GM21367 (cell line): ENCODE measurements around the gene SERPINA3.
"Not testable (repeated sequence)": the region's sequence is repeated elsewhere in the genome, so short reads cannot be mapped to it uniquely, and the experiment has no call there.

ENCODE experiments used
- ATAC-seq: cut with Tn5 transposase; IDR thresholded peaks from one replicate; pipeline ENCODE4 v1.9.1; 2021; ENCODE audit not compliant: unreplicated experiment

SERPINA3 gene

DNA sequence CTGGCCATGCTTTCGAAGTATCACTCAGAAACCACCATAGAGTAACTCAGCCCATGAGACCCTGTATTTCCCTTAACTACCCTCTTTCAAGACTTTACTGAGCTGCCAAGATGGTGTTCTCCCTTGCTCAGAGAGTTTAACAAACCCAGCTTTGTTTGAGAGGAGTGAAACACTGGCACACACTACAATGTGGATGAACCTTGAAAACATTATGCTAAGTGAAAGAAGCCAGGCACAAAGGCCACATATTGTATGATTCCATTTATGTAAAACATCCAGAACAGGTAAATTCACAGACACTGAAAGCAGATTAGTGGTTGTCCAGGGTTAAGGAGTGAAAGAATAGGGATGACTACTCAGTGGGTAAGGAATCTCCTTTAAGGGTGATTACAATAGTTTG is 18.9 kb downstream of the SERPINA3 start:
- no peak for ATAC-seq

DNA sequence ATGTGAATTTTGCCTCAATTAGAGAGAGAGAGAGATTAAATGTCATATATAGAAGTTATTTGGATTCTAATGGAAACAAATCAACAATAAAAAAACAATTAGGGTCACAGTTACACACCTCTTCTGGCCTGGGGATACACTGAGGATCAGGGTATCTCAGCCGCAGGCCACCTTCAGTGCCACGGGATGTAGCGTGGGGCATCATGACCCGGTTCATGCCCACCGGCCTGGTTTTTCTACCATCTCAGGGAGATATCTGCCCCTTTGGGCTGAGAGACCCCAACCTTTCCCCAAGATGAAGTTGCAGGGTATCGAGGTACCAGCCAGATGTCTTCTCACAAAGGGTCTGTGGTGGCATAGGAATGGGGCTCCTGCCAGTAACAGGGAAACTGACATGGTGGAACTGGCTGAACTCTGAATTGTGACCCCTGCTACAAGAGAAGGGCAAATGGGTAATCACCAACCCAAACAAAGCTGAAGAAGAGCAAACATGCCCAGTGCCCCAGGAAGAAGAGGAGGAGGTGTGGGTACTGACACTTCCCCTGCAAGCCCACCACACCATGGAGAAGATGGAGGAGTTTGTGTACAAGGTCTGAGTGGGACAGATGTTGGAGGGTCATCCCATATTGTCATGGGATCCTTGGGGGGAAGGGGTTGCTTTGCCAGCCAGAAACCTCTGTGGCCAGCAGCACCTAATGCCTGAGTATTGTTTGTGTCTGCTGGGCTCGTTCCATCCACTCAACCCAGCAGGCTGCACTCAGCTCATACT is 19.5 kb downstream of the SERPINA3 start:
- ATAC-seq, result no peak

DNA sequence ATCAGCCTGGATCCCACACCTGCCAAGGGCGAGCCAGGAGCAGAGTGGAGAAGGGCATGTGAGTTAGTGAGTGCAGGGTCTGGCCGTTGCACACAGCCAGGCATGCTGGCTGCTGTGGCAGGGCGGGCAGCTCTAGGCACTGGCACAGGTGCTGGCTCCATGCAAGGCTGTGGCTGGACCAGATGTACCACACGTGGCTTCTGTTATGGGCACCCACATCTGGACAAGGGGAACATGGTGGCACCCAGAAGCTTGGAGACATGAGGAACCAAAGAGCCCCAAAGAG is 20.1 kb downstream of the SERPINA3 start:
- ATAC-seq, result no peak

DNA sequence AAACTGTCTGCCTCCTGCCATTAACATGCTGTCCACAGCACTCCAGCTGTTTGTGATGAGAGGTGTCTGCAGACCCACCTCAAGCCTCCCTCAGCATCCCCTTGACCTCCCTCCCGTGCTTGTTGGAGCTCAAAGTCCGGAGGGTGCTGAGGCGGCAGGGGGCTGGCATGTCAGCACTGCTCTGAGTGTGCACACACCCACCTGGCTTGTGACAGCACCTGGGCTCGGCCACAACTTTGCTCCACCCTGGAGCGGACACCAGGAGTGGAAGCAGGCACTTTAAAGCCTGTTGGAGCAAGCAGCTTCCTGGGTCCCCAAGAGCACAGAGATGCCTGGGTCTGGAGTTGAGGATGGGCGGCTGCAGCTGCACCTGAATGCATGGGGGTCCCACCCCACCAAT is 20.9 kb downstream of the SERPINA3 start:
- ATAC-seq, result no peak

DNA sequence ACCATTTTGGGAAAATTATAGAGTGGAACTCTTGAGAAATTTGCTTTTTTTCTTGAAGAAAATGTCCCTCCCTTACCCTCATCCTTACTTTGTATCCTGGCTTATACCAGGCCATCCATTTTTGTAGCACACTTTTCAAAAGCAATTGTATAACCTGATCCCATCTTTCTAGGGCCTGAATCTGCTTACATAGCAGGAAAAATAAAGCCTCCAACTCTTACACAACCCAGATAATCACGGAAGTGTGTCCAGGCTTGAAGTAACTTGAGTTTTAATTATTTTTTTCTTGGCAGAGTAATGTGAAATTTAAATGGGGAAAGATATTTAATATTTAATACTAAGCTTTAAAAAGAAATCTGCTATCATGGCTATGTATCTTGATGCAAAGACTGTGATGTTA is 23.0 kb downstream of the SERPINA3 start:
- no peak for ATAC-seq

DNA sequence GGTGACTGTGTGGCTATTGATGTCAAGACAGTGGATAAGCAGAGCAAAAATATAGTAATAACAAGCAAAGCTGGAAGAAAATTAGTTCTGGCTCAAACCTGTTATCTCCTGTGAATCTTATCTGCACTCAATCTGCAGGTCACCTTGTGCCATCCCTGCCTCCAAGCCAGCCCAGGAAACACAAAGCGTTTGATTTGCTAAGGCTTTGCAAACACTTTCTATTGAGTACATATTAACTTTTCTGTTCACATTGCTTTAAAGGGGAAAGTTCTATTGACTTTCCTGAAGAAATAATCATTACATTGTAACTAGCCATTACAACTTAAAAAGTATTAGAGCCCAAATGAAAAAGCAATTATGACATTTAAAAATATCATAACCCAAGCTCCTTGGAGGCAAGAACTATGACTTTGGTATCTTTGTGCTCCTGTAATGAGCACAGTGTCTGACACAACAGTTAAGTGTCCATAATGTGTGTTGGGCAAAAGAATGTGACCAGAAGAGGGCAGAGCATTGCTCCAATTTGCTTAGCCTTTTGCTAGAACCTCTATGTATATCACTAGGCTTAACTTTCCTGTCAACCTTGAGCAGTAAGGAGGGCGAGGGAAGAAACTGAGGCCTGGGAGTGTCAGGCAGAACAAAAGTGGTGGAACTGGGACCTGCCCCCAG is 24.7 kb downstream of the SERPINA3 start:
- ATAC-seq, result no peak

DNA sequence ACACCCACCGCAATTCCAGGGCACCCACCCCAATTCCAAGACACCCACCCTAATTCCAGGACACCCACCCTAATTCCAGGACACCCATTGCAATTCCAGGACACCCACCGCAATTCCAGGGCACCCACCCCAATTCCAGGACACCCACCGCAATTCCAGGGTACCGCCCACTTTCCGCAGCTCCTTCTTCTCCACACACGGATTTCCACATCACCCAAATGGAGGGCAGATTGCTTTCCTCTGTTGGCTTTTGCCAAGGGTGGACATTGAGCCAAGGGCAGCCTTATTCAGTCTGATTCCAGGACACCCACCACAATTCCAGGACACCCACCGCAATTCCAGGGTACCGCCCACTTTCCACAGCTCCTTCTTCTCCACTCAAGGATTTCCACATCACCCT is 25.6 kb downstream of the SERPINA3 start:
- ATAC-seq, result not testable (repeated sequence)

DNA sequence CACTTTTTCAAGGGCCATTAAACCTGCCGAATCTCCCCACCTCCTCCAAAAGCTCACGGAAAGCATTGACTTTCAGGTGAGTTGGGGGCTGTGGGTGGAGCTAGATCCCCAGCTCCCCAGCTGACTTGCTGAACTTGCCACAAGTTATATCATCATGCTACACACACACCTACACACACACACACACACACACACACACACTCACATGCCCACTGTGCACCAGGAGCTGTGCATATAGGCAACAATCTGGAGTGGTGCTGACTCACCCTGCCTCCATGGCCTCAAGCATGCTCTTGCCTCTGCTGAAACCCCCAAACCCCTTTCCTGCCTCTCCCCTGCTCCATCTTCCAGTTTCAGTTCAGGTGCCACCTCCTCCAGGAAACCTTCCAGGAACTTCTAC is 26.1 kb downstream of the SERPINA3 start:
- ATAC-seq, result no peak

DNA sequence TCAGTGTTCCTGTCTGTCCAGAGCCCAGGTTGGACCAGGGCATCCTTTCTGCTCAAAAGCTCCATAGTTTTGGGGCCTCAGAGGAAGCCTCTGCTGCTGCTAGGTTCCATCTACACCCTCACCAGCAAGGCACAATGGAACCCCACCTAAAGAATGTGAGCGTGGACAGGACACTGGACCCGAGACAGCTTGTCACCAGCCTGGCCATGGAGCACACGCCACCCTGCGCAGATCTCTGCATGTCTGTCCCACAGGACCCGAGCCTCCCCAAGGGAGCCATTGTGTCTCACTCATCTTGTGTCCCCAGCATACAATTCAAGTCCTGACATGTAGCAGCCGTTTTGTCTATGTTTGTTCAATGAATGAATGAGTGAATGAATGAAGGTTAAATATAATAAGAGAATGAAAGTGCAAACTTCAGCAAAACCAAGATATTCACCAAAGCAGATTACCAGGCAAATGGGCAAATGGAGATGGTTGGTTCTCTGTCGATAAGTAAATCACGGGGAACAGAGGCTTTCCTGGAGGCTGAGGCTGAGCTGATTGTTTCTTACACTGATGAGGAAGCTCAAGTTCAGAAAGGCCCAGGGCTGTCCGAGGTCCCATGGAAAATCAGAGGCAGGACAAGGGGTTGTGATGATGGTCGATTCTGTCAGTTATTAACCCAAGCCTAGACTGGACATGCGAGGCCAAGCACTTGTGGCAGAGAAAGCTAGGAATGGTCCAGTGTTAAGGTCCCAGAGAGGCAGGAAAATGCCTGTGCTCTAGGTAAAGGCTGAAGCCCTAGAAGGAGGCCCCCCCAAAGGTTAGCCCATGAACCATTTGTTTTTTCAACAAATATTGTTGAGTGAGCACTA is 27.0 kb downstream of the SERPINA3 start:
- ATAC-seq, result no peak

DNA sequence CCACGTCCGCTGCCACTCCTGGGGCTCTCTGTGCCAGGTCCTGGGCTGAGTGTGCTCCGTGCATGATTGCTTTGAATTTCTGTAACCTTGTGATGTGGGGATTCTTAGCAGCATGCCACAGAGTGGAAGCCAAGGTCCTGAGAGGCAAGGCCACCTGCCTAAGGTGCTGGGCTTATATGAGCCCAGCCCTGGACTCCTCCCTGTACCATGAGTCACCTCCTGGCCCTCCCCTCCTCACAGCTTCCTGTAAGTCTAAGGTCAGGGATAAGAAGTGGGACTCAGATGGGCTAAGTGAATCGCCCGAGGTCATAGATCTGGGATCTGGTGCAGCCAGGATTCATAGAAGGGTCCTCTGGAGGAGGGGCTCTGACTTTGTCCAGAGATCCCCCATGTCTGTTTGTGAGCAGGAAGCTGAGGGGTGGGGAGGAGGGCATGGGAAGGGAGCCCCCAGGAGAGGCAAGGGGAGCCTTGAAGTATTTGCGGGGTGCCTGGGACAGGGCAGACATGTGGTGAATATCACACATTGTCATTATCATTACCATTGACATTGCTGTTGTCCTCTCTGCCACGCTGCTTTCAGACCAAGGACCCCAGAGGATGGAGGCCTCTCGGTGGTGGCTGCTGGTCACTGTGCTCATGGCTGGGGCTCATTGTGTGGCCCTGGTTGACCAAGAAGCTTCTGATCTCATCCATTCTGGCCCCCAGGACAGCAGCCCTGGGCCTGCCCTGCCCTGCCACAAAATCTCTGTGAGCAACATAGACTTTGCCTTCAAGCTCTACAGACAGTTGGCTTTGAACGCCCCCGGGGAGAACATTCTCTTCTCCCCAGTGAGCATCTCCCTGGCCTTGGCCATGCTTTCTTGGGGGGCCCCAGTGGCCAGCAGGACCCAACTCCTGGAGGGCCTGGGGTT is 28.8 kb downstream of the SERPINA3 start:
- no peak for ATAC-seq

DNA sequence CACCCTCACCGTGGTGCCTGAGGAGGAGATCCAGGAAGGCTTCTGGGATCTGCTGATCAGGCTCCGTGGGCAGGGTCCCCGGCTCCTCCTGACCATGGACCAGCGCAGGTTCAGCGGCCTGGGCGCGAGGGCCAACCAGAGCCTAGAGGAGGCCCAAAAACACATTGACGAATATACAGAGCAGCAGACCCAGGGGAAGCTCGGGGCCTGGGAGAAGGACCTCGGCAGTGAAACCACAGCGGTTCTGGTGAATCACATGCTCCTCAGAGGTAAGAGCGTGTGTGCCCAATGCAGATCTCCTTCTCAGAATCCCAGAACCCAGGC is 29.4 kb downstream of the SERPINA3 start:
- no peak for ATAC-seq

DNA sequence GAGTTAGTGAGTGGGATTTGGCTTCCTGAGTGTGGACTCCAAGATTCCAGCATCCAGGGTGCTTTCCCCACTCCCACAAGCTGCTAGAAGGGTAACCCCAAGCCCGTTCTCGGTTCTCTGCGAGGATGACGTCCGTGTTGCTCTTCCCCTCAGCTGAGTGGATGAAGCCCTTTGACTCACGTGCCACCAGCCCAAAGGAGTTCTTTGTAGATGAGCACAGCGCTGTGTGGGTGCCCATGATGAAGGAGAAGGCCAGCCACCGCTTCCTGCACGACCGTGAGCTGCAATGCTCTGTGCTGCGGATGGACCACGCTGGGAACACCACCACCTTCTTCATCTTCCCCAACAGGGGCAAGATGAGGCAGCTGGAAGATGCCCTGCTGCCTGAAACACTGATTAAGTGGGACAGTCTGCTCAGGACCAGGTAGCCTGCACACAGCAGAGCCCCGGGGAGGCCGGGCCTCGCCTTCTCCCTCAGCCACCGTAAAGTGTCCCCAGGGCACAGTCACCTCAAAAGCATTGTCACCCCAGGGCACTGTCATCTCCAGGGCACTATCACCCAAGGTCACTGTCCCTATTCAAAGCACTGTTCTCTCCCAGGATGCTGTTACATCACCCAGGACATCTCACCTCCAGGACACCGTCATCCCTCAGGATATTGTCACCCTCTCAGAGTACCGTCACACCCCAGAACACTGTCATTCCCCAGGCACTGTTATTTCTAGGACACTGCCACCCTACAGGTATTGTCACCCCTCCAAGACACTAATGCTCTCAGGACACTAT is 31.3 kb downstream of the SERPINA3 start:
- no peak for ATAC-seq

DNA sequence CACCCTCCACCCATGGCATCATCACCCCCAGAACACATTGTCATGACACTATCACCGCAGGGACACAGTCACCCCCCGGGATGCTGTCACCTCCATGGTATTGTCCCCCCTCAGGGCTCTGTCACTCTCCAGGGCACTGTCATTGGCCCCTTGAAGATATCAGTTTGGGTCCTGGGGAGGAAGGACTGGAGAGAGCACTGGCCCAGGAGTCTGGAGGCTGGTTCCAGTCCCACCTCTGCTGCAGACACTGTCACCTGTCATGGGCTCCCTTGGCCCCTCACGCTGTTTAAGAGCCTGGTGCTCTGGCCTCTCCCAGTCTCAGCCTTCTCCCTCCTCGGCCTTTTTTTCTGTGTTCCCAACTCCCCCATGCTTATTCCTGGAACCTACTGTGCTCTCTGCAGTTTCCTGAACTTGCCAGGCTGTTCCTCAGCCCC is 31.9 kb downstream of the SERPINA3 start:
- no peak for ATAC-seq

DNA sequence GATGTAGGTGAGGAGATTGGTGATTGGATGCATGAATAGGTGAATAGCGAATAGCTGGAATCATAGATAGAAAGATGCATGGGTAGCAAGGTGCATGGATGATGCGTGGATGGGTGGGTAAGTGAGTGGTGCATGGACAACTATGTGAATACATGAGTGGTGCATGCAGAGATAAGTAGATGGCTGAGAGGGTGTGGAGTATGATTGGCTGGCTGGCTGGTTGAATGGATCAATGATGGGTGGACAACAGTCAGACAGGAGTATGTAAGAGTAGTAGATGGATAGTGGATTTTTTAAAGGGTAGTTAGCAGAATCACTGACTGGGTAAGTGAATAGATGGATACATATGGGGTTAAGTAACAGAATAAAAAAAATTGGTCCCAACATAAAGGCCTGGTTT is 33.9 kb downstream of the SERPINA3 start:
- no peak for ATAC-seq

DNA sequence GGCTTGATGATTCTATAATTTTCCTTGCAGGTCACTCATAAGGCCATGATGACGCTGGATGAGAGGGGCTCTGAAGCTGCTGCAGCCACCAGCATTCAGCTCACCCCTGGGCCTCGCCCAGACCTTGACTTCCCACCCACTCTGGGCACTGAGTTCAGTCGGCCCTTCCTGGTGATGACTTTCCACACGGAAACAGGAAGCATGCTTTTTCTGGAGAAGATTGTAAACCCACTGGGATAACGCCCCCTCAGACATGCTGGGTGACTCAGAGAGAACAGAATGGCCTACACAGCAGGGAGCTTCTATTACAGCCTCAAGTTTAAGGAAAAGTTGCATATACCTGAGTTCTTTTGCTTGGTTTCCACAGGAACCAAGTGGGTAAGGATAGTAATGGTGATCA is 34.3 kb downstream of the SERPINA3 start:
- no peak for ATAC-seq

DNA sequence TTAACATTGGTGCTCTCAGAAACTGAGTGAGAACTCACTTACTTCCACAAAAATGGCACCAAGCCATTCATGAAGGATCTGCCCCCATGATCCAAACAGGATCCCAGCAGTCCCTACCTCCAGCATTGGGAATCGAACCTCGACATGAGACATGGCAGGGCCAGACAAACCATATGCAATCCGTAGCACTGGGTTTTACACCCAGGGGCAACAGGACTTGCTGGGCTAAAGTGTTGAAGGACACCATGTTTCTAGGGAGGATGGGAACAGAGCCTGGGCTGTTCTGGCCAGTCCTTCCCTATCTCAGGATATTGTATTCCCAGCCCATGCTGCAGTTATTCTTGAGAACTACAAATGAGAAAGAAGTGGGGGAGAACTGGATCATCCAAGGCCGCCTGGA is 36.6 kb downstream of the SERPINA3 start:
- ATAC-seq, result no peak

DNA sequence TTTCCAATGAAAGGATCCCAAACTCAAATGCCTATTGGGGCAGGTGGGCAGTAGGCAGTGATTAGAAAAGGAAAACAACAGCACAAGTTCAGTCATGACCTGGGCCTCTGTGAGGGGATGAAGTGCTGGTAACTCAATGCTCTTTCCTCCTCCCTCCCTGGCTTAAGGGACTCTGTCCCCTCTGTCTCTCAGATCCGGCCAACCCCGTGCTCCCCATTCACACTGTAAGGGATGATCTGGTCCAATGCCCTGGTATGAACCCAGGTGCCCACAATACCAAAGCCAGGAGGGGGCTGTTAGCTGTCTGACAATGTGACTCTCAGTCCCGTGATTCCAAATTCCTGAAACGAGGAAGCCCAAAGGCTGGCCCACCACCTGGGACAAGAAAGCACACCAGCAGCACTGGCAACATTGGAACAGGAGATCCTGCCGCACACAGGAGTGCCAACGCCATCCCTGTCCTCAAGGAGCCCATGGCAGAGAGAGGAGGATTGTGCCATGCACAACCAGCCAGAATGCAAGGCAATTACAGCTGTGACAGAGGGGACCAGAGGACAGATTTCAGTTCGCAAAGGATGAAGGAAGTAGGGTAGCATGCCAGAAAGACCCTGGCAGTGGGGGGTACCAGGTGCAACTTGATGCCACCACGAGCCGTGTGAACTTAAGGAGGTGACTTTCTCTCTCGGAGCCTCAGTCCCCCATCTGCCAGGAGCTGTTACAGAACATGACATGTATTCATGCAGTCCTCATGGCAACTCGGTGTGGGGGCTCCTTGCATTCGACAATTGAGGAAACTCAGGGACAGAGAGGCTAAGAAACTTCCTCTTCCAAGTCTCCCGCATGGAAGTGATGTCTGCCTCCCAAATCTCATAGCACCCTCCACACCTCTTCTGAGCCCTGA is 37.6 kb downstream of the SERPINA3 start:
- no peak for ATAC-seq

DNA sequence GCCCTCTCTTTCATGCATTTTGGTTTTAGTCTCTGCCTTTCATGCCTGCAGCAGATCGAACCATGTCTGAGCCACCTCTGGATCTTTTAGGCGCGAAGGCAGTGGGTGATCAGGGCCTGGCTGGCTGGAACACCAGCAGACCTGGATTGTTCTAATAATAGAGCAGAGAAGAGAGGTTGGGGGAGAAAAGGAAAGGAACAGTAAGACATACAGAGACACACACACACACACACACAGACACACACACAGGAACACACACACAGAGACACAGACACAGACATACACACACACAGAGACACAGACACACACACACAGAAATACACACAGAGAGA is 38.2 kb downstream of the SERPINA3 start:
- no peak for ATAC-seq
